Measurements from ENCODE around the gene GLIS1. TPM values are rescaled to one million over a fixed set of nuclear protein-coding genes. Genes with fewer than 3 reads are reported as not detected.

The GLIS1 gene
- total and polyA plus RNA-seq, 2 experiments from 2014 or later: 0.26 to 0.31 TPM

DNA sequence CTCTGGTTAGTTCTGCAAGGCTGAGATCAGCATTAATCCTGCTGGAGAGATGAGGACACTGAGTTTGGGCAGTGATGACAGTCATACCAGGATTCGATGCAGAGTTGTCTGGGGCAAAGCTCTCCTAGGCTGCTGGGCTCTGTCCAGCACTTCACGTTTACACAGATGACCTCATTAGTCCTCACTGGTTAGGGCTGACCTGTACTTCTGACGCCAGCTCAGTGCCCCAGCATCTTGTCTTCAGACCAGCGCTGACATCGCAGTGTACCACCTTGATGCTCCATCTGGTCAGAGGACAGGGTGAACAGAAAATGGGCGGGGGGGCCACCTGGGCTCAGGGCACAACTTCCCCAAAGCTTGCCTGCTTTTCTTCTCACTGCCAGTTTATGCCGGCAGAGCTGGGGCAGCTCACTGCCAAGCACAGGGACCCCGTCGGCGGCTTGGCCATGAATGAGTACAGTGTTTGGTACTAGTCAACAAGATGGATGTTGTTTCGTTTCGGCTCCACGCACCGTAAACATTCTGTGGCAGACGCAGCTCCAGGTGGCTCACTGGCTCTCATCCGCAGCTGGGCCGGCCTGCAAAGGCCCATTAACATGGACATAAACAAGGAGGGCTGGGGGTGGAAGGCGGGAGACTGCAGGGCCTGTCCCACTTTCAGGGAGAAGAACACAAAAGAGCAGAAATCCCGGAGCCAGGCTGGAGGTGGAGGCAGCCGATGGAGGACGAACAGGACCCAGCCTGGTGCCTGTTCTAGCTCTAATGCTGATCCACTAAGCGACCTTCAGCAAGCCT is 118.7 kb downstream of the GLIS1 start:
- no peaks in the 10 kb centered on the region for H3K9me2 ChIP-seq (ENCODE audit: insufficient read depth)
- no peak overlapping the region for H3K4me3 Mint-ChIP-seq
- no peaks in the 10 kb centered on the region for H4K20me1 ChIP-seq (replicated peaks; ENCODE audit: insufficient read depth)
- H3K4me1 ChIP-seq (ENCODE audit: insufficient read depth): no peaks in the 10 kb centered on the region
- no peaks in the 10 kb centered on the region for H3K36me3 Mint-ChIP-seq (ENCODE audit: low read depth)
- peak overlapping the region; percentile 66; the same call in 1 of the 2 replicates for H2AFZ ChIP-seq
- H3F3A ChIP-seq (replicated peaks; ENCODE audit: low read depth): no peaks in the 10 kb centered on the region
- ATAC-seq (no peak), DNase-seq (ENCODE audit: low spot score) (no peak)
- no peaks in the 10 kb centered on the region for H3K27me3 ChIP-seq (ENCODE audit: insufficient read depth)
- TF ChIP-seq ZNF331 (CRISPR knock-in tag; IDR thresholded peaks at IDR 0.05; ENCODE audit: low read depth) (no peak), NANOG (IDR thresholded peaks at IDR 0.05; ENCODE audit: borderline replicate concordance) (no peak)
- TF ChIP-seq, protein P1, sequence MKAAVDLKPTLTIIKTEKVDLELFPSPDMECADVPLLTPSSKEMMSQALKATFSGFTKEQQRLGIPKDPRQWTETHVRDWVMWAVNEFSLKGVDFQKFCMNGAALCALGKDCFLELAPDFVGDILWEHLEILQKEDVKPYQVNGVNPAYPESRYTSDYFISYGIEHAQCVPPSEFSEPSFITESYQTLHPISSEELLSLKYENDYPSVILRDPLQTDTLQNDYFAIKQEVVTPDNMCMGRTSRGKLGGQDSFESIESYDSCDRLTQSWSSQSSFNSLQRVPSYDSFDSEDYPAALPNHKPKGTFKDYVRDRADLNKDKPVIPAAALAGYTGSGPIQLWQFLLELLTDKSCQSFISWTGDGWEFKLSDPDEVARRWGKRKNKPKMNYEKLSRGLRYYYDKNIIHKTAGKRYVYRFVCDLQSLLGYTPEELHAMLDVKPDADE (IDR thresholded peaks at IDR 0.05): no peak
- TF ChIP-seq, protein P2, sequence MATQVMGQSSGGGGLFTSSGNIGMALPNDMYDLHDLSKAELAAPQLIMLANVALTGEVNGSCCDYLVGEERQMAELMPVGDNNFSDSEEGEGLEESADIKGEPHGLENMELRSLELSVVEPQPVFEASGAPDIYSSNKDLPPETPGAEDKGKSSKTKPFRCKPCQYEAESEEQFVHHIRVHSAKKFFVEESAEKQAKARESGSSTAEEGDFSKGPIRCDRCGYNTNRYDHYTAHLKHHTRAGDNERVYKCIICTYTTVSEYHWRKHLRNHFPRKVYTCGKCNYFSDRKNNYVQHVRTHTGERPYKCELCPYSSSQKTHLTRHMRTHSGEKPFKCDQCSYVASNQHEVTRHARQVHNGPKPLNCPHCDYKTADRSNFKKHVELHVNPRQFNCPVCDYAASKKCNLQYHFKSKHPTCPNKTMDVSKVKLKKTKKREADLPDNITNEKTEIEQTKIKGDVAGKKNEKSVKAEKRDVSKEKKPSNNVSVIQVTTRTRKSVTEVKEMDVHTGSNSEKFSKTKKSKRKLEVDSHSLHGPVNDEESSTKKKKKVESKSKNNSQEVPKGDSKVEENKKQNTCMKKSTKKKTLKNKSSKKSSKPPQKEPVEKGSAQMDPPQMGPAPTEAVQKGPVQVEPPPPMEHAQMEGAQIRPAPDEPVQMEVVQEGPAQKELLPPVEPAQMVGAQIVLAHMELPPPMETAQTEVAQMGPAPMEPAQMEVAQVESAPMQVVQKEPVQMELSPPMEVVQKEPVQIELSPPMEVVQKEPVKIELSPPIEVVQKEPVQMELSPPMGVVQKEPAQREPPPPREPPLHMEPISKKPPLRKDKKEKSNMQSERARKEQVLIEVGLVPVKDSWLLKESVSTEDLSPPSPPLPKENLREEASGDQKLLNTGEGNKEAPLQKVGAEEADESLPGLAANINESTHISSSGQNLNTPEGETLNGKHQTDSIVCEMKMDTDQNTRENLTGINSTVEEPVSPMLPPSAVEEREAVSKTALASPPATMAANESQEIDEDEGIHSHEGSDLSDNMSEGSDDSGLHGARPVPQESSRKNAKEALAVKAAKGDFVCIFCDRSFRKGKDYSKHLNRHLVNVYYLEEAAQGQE (IDR thresholded peaks at IDR 0.05; ENCODE audit: unreplicated experiment): peak; percentile 41
- peaks cover 5% of the 10 kb centered on the region for H3K27me3 Mint-ChIP-seq (ENCODE audit: insufficient read depth, low read depth, poor library complexity)
- H3K27ac Mint-ChIP-seq: no peak overlapping the region
- H3K27ac ChIP-seq (ENCODE audit: low read depth): no peak overlapping the region
- no peak overlapping the region for H3K4me3 ChIP-seq
- H3K4me2 ChIP-seq: no peak overlapping the region
- H3K4me1 Mint-ChIP-seq: peaks cover 6% of the 10 kb centered on the region; the same call in 1 of the 3 replicates
- no peaks in the 10 kb centered on the region for H3K36me3 ChIP-seq (ENCODE audit: insufficient read depth)
- H3K79me2 ChIP-seq (replicated peaks; ENCODE audit: insufficient read depth): no peaks in the 10 kb centered on the region
- no peaks in the 10 kb centered on the region for H3K9me3 Mint-ChIP-seq

DNA sequence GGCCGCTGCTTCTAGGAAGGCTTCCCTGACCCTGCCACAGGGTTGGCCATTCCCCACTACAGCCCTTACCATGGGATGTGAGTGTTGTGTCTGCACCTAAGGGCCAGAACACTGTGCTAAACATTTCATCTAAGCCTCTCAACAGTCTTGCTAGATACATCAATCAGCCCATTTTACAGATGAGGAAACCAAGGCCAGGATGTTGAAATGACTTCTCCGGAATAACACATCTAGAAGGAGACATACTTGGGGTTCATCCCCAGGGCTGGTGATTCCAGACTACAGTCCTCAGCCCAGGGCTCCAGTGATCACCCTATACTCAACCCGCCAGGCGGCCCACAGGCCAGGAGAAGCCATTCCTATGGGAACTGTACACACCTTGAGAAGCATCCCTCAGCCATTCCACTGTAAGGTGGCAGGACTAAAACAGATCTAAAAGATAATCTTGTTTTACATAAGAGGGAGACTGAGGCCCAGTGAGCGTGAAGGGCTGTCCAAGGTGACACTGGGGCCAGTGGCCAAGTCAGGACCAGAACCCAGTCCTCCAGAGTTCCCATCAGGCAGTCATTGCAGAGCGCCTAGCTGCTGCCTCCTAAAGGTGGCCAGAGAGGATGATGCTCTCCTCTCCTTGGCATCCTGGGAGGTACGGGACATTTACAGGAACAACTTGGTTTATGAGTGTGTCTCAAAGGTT is 119.5 kb downstream of the GLIS1 start:
- Histone ChIP-seq H3K36me3 (ENCODE audit: insufficient read depth) (no peaks in the 10 kb centered on the region), H3K4me1 (ENCODE audit: insufficient read depth) (no peaks in the 10 kb centered on the region), H3K4me2 (no peak overlapping the region), H2AFZ (no peak overlapping the region; the same call in 1 of the 2 replicates), H4K20me1 (replicated peaks; ENCODE audit: insufficient read depth) (no peaks in the 10 kb centered on the region), H3K4me3 (no peak overlapping the region), H3K9me2 (ENCODE audit: insufficient read depth) (no peaks in the 10 kb centered on the region), H3K27ac (ENCODE audit: low read depth) (no peak overlapping the region), H3K27me3 (ENCODE audit: insufficient read depth) (no peaks in the 10 kb centered on the region), H3F3A (replicated peaks; ENCODE audit: low read depth) (no peaks in the 10 kb centered on the region), H3K79me2 (replicated peaks; ENCODE audit: insufficient read depth) (no peaks in the 10 kb centered on the region)
- ATAC-seq (no peak), DNase-seq (ENCODE audit: low spot score) (no peak)
- no peaks in the 10 kb centered on the region for H3K36me3 Mint-ChIP-seq (ENCODE audit: low read depth)
- TF ChIP-seq EZH2 (IDR thresholded peaks at IDR 0.05; ENCODE audit: low read depth, unreplicated experiment): no peak
- TF ChIP-seq, protein P3, sequence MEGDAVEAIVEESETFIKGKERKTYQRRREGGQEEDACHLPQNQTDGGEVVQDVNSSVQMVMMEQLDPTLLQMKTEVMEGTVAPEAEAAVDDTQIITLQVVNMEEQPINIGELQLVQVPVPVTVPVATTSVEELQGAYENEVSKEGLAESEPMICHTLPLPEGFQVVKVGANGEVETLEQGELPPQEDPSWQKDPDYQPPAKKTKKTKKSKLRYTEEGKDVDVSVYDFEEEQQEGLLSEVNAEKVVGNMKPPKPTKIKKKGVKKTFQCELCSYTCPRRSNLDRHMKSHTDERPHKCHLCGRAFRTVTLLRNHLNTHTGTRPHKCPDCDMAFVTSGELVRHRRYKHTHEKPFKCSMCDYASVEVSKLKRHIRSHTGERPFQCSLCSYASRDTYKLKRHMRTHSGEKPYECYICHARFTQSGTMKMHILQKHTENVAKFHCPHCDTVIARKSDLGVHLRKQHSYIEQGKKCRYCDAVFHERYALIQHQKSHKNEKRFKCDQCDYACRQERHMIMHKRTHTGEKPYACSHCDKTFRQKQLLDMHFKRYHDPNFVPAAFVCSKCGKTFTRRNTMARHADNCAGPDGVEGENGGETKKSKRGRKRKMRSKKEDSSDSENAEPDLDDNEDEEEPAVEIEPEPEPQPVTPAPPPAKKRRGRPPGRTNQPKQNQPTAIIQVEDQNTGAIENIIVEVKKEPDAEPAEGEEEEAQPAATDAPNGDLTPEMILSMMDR (conservative IDR thresholded peaks at IDR 0.05; ENCODE audit: low read depth in 2 of 2): 0 out of 4 replicates have a peak, but pooled peaks of 1 of the 2 experiments have one; percentile 11
- no peak overlapping the region for H3K4me3 Mint-ChIP-seq
- peaks cover 8% of the 10 kb centered on the region; the same call in 2 of the 3 replicates for H3K4me1 Mint-ChIP-seq
- peaks cover 5% of the 10 kb centered on the region for H3K27me3 Mint-ChIP-seq (ENCODE audit: insufficient read depth, low read depth, poor library complexity)
- H3K27ac Mint-ChIP-seq: no peak overlapping the region
- no peaks in the 10 kb centered on the region for H3K9me3 Mint-ChIP-seq

All from GM23338 (cell line).